GM12875 (cell line): ENCODE data around the gene DRAM1.

ENCODE experiments used
- H3K4me3 ChIP-seq: one replicate; pipeline ENCODE4 v1.5.1; 2011; ENCODE audit warnings: low read depth, low read length, control low read depth
- TF ChIP-seq, protein P1 (sequence below): IDR thresholded peaks from 2 replicates; pipeline ENCODE4 v1.5.1; 2011; ENCODE audit warnings: low read depth, mild to moderate bottlenecking, control low read depth, inconsistent platforms, low read length, moderate library complexity, borderline replicate concordance; ENCODE audit not compliant: insufficient read depth

The DRAM1 gene

DNA sequence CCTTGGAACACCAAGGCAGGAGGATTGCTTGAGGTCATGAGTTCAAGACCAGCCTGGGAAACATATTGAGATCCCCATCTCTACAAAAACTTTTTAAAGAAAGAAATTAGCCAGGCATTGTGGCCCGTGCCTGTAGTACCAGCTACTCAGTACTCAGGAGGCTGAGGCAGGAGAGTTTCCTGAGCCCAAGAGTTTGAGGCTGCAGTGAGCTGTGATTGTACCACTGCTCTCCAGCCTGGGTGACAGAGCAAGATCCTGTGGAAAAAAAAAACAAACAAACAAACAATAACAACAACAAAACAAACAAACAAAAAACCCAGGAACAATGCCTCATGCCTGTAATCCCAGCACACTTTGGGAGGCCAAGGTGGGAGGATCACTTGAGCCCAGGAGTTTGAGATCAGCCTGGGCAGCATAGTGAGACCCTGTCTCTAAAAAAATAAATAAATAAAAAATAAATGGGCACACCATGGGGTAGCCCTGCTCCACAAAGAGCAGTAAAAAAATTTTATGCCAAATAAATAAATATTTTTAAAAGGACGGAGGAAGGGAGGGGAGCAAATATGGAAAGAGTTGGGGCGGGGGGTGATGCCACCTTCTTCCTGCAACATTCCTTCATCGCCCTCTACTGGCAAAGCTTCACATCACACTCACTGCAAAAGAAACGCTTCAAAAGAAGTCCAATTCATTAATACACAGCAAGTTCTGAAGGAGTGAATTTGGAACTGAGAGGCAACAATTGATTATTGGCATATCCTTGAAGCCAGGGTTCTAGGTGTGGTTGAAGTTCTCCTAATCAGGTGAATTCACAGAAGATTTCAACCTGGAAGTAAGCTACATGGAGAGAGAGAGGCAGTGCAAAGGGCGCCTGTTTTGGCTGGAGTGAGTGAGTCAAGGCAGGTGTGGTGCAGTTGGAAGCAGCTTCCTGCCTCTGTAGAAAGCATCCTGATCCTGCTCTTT, 37.8 kb upstream of the DRAM1 start:
- TF ChIP-seq, protein P1, sequence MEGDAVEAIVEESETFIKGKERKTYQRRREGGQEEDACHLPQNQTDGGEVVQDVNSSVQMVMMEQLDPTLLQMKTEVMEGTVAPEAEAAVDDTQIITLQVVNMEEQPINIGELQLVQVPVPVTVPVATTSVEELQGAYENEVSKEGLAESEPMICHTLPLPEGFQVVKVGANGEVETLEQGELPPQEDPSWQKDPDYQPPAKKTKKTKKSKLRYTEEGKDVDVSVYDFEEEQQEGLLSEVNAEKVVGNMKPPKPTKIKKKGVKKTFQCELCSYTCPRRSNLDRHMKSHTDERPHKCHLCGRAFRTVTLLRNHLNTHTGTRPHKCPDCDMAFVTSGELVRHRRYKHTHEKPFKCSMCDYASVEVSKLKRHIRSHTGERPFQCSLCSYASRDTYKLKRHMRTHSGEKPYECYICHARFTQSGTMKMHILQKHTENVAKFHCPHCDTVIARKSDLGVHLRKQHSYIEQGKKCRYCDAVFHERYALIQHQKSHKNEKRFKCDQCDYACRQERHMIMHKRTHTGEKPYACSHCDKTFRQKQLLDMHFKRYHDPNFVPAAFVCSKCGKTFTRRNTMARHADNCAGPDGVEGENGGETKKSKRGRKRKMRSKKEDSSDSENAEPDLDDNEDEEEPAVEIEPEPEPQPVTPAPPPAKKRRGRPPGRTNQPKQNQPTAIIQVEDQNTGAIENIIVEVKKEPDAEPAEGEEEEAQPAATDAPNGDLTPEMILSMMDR: peak; percentile 81
- no peak overlapping the region for H3K4me3 ChIP-seq

DNA sequence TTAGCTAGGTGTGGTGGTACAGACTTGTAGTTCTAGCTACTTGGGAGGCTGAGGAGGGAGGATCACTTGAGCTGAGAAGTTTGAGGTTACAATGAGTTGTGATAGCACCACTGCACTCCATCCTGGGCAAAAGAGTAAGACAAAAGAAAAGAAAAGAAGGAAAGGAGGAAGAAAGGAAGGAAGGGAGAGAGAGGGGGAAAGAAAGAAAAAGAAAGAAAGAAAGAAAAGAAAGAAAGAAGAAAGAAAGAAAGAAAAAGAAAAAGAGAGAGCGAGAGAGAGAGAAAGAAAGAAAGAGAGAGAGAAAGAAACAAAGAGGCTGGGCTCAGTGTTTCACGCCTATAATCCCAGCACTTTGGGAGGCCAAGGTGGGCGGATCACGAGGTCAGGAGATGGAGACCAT, 36.3 kb upstream of the DRAM1 start:
- no peak overlapping the region for H3K4me3 ChIP-seq
- TF ChIP-seq, protein P1: no peak

- TF ChIP-seq, protein P1: no peak
- H3K4me3 ChIP-seq: no peak overlapping the region
Observed at GRCh38 chr12:101845137-101845711, 32.2 kb upstream of the DRAM1 start.

DNA sequence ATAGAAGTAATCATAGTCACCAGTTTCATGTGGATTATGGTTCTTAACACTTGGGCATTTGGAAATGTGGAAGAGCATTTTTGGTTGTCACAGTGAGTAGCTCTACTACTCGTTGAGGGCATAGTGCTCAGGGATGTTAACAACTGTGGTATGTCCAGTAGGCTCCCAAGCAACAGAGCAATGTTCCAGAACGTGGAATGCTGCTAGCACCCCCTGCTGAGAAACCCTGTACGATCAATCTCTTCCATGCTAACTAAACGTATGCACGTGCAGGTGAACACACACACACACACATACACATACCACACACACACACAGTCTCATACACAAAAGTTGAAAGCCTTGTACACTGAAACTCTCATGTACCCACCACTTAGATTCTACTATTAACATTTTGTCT, 30.1 kb upstream of the DRAM1 start:
- TF ChIP-seq, protein P1: no peak
- H3K4me3 ChIP-seq: no peak overlapping the region

DNA sequence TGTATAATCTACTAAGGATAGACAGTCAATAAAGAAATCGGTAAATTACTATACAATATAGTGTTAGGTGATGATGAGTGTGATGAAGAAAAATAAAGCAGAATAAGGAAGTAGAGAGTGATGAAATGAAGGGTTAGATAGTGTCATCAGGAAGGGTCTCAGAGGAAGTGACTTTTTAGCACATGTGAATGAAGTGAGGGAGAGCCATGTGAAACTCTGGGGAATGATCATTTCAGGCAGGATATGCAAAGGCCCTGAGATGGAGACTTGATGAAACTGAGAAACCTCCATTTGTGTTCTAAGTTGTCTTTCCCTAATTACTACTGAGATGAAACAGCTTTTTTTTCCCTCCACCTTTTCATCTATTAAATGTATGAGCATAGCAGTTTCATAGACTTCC, 27.2 kb upstream of the DRAM1 start:
- TF ChIP-seq, protein P1: no peak
- no peak overlapping the region for H3K4me3 ChIP-seq

DNA sequence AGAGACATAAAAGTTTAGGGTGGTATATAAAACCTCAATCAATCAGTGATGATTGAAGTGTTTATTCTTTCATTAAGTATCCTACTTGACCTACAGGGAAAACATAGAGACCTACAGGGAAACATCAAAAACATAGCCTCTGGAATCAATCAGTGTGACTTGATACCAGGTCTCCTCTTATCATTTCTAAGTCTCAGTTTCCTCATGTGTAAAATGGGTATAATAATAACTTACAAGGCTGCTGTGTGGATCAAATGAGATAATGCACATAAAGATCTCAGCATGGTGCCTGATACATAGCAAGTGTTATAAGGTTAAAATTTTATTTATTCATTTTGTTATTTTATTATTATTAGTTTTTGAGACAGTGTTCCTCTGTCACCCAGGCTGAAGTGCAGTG, 24.4 kb upstream of the DRAM1 start:
- TF ChIP-seq, protein P1: no peak
- H3K4me3 ChIP-seq: no peak overlapping the region

- no peak overlapping the region for H3K4me3 ChIP-seq
- TF ChIP-seq, protein P1: no peak
Observed at GRCh38 chr12:101854747-101855146, 22.6 kb upstream of the DRAM1 start.
